Breast epithelium (tissue), 3 donors: ENCODE data around the gene UNC5A.

Experiments used
- POLR2A ChIP-seq: fragments of 450-650 bp; IDR thresholded peaks from one replicate; pipeline ENCODE4 v1.6.1; 2016; ENCODE audit warnings: antibody characterized with exemption, mild to moderate bottlenecking, moderate library complexity
- POLR2AphosphoS5 ChIP-seq, 3 donors: sonication (generic); formaldehyde crosslinking; IDR thresholded peaks; one replicate each; pipeline ENCODE4 v1.6.1; 2017; ENCODE audit warnings: antibody characterized with exemption in 3 of 3
- TF ChIP-seq, protein P1 (sequence below), 3 donors: fragments of 450-650 bp; IDR thresholded peaks; one replicate each; pipeline ENCODE4 v1.5.1; 2016 to 2017; ENCODE audit warnings: antibody characterized with exemption in 3 of 3, mild to moderate bottlenecking in 3 of 3, moderate library complexity in 3 of 3

DNA sequence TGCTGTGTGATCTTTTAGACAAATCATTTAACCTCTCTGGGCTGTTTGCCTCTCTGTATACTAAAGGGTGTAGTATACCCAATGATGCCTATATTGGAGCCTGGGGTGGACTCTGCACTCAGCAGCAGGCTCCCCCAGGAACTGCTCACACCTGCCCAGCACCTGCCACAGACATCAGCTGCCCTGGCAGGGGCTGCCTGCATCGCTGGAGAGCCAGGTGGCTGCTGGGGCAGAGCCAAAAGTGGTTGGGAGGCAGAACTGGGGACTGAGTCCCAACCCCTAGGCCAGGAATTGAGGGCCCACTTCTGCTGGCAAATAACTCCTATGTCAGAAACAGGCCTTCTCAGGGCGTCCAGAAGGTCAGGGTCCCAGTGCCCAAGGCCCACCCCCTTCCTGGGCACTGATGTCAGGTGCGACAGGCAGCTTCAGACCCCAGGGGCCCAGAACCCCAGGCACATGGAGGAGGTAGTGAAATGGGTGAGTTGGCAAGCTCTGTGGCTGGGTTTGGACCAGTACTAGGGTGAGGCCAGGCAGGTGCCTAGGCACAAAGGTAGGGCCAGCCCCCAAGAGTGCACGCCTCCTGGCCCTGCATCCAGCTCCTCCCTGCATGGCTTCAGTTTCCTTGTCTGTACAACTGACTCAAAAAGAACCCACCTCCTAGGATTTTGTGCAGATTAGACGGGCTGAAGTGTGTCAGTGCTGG, 5.8 kb downstream of the UNC5A start:
- TF ChIP-seq, protein P1, sequence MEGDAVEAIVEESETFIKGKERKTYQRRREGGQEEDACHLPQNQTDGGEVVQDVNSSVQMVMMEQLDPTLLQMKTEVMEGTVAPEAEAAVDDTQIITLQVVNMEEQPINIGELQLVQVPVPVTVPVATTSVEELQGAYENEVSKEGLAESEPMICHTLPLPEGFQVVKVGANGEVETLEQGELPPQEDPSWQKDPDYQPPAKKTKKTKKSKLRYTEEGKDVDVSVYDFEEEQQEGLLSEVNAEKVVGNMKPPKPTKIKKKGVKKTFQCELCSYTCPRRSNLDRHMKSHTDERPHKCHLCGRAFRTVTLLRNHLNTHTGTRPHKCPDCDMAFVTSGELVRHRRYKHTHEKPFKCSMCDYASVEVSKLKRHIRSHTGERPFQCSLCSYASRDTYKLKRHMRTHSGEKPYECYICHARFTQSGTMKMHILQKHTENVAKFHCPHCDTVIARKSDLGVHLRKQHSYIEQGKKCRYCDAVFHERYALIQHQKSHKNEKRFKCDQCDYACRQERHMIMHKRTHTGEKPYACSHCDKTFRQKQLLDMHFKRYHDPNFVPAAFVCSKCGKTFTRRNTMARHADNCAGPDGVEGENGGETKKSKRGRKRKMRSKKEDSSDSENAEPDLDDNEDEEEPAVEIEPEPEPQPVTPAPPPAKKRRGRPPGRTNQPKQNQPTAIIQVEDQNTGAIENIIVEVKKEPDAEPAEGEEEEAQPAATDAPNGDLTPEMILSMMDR (IDR thresholded peaks at IDR 0.05) = no peak
- TF ChIP-seq POLR2A (no peak), POLR2AphosphoS5 (IDR thresholded peaks at IDR 0.05) (no peak)
